ENCODE measurements around the gene PSTK. TPM values are rescaled to one million over a fixed set of nuclear protein-coding genes. Genes with fewer than 3 reads are reported as not detected.

Gene PSTK
- total RNA-seq, 1 experiment from 2014 or later: 12.2 TPM

DNA sequence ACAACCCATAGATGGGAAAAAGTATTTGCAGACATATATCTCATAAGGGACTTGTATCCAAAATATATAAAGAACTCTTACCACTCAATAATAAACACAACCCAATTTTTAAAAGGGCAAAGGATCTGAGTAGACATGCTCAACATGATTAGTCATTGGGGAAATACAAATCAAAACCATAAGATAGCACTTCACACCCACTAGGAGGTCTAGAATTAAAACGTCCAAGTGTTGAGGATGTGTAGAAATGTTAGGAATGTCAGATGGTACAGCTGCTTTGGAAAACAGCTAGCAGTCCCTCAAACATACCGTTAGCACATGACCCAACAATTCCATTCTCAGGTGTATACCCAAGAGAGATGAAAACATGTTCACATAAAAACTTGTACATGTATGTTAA, 8.3 kb downstream of the PSTK start:
- DNase-seq (ENCODE audit: low spot score): no peak
- in situ Hi-C loops (cut with HindIII; ENCODE audit: low sequenced_read_pairs): no loop called here

DNA sequence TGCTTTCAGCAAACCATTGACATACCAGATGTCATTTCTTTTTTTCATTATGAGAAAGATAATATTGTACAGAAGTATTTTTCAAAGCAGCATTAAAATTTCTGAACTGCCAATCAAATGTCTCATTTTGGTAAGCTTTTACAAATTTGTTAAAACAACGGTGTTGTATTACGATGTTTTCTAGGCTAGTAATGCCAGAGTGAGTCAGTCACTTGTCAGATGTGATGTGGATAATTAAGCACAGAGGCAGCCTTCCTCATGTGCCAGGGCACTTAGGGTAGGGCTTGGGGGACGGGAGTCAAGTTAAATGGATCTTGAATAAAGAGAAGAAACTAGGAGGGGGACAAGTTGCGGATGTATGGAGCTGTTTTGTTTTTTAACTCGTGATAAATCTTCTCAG, 10.1 kb downstream of the PSTK start:
- DNase-seq (ENCODE audit: low spot score): no peak
- in situ Hi-C loops (cut with HindIII; ENCODE audit: low sequenced_read_pairs): no loop called here

DNA sequence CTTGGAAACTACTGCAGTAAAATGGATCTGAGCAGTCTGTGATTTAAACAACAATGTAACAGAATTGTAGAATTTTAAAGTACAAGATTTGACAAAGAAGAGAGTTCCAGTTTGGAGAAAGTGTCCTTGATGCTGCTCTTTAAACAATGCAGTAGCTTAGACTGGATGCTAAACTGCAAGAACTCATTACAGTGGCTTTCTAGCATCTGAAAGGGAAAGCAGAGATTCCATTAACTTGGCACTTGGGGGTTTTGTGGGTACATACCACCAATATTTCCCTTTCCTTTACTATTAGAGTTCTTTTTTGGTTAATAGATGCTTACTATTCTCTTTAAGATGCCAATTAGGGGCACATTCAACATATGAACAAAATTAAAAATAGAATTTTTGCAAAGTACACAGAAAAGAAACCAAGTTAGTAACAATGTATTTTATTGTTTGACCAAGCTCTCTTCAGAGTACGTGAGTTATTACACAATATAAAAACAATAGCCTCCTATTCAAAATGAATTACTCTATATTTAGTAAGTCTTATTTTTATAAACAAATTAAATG, 11.9 kb downstream of the PSTK start:
- DNase-seq (ENCODE audit: low spot score): no peak
- in situ Hi-C loops (cut with HindIII; ENCODE audit: low sequenced_read_pairs): no loop called here

DNA sequence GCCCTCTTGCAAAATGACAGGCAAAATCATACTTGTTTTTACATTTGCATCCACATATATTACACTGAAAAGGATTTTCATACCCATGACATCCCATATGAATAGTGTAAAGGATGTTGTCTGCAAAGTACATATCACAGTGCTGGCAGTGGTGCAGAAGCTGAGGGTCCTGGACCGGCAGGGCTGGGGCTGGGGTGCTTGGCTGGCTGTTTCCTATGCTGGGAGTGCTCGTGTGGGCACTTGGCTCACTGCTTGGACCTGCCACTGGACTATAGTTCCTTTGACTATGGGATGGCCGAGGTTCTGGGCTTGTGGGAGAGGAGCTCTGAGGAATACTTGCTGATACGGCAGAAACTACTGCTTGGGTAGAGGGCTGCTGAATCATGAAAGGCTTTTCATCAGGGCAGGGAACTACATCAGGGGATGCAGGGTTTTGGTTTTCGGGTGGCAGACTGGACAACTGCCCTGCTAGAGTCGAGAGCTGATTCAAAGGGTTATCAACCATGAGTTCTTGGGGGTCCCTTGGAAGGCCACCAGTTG, 13.7 kb downstream of the PSTK start:
- DNase-seq (ENCODE audit: low spot score): no peak
- in situ Hi-C loops (cut with HindIII; ENCODE audit: low sequenced_read_pairs): no loop called here

DNA sequence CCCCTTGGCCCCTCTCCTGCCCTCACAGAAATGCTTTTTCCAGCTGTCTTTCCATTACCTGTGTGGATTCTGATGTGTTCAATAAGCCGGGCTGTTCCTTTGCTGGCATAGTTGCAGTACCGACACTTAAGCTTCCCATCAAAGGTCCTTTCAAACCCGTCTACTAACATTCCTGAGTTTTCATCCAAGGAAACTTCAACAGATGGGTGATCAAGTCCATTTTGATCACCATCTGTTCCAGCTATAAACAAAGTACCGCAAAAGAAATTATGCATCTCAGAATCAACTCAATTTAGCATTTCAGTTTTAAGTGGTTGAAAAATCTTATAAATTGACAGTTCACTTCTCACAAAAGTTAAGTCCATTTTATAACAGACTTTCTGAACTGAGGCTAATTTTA, 15.7 kb downstream of the PSTK start:
- DNase-seq (ENCODE audit: low spot score): no peak
- in situ Hi-C loops (cut with HindIII; ENCODE audit: low sequenced_read_pairs): no loop called here

DNA sequence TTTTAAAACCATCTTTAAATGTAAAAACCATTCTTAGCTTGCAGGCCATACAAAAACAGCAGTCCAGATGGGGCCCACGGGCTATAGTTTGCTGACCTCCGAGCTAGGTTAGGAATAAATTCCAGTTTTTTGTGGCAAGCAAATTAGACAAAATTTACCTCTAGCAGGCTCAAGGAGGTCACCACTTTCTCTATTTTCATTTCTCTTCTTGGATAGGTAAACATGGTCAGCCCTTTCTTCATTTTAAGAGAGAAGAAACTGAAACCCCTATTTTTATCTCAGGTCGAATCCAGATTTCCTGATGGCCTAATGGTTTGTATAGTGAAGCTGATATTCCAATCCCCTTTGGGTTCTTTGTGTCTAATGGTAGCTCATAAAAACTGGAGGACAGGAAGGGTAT, 17.7 kb downstream of the PSTK start:
- in situ Hi-C loops (cut with HindIII; ENCODE audit: low sequenced_read_pairs): no loop called here
- no peak for DNase-seq (ENCODE audit: low spot score)

DNA sequence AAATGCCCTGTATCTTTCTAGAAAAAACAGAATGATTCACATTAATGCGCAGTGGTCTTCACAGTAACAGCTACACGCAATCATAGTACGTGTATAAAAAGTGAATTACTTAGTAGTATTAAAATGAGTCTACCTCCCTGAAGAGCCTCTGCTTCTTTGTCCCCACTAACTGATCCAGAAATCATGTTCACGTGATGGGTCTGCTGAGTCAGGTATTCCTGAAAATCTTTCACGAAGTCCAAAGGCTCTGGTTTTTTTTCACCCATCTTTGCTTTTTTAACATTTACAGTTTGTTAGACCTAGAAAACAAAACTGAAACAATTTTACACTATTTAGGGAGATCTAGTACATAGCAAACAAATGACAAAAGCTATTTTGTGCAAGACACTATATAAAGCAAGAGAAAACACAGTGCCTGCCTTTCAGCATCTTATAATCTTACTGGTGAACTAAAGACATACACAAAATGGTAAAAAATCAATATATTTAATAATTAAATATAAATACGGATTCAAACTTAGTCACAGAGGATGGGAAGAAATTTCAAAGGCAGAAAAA, 18.2 kb downstream of the PSTK start:
- no peak for DNase-seq (ENCODE audit: low spot score)
- in situ Hi-C loops (cut with HindIII; ENCODE audit: low sequenced_read_pairs): no loop called here

DNA sequence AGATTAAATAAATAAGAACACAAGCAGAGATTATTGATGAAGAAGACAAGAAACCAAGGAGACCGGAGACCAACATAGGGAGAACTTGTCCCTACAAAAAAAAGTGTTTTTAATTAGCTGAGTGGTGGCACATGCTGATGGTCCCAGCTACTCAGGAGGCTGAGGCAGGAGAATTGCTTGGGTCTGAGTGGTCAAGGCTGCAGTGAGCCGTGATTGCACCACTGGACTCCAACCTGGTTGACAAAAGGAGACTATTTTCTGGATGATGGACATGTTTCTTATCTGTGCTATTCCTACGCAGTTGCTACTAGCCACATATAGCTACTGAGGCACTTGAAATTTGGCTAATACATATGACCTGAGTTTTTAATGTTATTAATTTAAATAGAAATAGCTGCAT, 18.7 kb downstream of the PSTK start:
- in situ Hi-C loops (cut with HindIII; ENCODE audit: low sequenced_read_pairs): no loop called here
- no peak for DNase-seq (ENCODE audit: low spot score)

DNA sequence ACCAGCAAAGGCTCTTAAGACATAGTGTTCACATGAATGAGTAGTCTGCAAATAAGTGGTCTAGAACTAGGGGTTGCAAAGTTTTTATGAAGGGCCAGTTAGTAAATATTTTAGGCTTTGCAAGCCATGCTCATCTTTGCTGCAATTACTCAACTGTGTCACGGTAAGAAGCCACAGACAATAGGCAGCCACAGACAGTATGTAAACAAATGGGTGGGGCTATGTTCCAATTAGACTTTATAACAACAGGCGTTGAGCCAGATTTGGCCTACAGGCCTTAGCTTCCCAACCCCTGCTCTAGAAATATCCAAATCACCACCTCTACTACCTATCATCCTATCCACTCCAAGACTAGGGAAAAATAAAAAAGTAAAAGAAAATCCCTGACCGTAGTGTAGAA, 19.1 kb downstream of the PSTK start:
- in situ Hi-C loops (cut with HindIII; ENCODE audit: low sequenced_read_pairs): no loop called here
- DNase-seq (ENCODE audit: low spot score): no peak

DNA sequence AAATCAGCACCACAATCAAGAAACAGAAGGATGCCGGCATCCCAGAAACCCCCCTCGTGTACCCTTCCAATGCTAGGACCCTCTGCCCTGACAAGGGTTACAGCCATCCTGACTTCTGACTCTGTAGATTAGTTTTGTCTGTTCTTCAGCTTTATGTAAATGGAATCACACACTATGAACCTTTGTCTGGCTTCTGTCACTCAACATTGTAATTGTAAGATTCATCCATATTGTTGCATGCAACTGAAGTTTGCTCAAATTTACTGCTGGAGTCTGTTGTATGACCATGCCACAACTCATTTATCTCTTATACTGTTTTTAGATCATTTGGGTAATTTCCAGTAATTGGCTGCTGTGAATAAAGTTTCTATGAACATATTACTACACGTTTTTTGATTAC, 20.0 kb downstream of the PSTK start:
- no peak for DNase-seq (ENCODE audit: low spot score)
- in situ Hi-C loops (cut with HindIII; ENCODE audit: low sequenced_read_pairs): no loop called here

DNA sequence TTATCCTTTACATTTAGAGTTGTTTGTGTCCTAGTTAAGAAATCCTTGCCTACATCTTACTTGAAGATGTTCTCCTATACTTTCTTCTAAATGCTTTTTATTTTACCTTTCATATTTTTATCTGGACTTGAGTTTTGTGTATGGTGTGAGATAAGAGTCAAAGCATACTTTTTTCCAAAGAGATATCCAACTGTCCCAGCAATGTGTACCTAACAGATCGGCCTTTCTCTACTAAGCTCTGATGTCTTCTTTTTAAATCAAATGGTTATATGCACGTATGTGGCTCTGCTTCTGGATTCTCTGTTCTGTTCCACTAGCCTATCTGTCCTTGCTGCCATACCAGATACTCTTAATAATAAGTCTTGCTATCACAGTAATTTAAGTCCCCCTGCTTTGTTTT, 21.2 kb downstream of the PSTK start:
- DNase-seq (ENCODE audit: low spot score): no peak
- in situ Hi-C loops (cut with HindIII; ENCODE audit: low sequenced_read_pairs): no loop called here

DNA sequence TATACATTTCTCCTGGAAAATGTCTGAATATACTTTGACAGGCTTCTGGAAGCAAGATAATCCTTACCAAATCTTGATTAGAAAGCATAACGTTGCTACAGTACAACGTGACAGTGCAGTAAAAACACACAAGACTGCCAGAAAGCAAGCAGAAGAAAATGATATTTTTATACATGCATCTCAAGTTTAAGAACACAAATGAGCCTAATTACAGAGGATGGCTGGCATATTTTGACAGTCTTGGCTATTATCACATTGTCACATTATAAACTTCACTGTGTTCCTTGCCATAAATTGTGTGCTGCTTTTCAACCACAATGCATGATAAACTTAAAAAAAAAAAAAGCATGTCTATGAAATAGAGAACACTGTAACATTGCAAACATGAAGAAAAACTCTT, 24.1 kb downstream of the PSTK start:
- in situ Hi-C loops (cut with HindIII; ENCODE audit: low sequenced_read_pairs): no loop called here
- no peak for DNase-seq (ENCODE audit: low spot score)

DNA sequence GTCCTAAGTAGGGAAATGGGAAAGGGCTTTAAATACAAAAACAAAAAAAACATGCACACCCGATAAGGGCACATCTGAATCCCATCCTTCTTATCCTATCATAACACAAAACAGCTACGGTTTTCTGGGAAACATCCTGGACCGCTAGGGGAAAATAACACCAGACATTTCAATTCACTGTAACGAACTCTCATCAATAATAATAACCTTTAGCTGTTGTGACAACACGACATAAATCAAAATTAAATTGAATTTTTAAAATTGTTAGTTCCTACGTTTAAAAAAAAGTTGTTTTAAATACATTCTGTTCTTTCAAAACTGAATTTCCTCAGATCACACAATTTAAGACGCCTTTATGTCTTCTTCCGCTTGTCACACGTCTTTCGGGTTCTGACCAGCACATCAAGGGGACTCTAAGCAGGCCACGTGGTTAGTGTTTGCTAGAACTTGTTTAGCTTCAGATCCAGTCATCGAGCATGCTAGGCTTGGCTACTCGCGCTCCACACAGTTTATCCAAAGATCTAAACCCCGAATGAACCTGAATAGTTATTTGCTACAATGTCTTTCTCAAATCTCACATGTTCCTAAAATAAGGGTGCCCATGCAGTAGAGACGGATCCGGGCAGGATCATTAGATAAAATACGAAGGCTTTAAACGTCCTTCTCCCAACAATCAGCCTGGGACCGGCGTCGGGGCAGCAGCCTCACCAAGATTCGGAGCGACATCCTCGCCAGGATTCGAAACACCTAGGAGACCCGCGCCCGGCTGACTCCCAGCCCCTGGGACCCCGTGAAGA, 27.6 kb downstream of the PSTK start:
- in situ Hi-C loops (cut with HindIII; ENCODE audit: low sequenced_read_pairs): no loop called here

DNA sequence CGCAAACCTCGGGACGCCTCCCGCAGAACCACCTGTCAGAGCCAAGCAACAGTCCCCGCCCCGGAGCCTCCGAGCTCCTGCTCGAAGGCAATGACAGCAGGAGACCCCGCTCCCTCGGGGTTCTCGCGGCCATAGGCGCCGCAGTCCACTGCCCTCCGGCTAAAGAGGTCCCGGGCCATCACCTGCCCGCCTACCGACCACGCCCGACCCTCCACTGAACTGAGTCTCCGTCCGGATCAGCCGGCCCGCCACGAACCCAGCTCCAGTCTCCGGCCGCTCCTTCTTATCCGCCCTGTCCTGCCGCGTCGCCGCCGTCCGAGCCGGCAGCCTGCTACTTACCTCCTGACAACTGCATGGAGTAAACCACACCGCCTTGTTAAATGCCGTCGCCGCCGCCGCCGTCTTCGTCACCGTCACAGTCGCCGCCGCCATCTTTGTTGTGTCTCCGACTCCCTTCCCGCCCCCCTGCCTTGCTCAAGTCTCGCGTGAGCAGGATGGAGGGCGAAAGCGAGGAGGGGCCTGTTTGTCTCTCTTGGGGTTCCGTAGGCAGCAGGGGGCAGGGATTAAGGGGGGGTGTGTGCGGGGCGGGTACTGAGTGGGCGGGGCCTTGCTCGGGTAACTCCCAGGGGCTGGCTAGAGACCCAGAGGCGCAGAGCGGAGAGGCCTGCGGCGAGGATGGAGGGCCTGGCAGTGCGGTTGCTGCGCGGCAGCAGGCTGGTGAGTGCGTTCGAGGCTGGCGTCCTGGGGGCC, 28.3 kb downstream of the PSTK start, which contains the start of the genes ACADSB and IKZF5:
ACADSB (plus strand) TSS at position 652 of the 750 bp plus-strand sequence; CDS start at position 676, 24 bp downstream.
IKZF5 (minus strand) TSS at position 441 of the 750 bp plus-strand sequence. CDS start 10,170 bp downstream, outside the sequence.
- in situ Hi-C loops (cut with HindIII; ENCODE audit: low sequenced_read_pairs): no loop called here
- DNase-seq (ENCODE audit: low spot score): peak; percentile 98

More for the DNA sequence above, 27.6 kb downstream of the PSTK start:
- peak; percentile 66 for DNase-seq (ENCODE audit: low spot score)

DNA sequence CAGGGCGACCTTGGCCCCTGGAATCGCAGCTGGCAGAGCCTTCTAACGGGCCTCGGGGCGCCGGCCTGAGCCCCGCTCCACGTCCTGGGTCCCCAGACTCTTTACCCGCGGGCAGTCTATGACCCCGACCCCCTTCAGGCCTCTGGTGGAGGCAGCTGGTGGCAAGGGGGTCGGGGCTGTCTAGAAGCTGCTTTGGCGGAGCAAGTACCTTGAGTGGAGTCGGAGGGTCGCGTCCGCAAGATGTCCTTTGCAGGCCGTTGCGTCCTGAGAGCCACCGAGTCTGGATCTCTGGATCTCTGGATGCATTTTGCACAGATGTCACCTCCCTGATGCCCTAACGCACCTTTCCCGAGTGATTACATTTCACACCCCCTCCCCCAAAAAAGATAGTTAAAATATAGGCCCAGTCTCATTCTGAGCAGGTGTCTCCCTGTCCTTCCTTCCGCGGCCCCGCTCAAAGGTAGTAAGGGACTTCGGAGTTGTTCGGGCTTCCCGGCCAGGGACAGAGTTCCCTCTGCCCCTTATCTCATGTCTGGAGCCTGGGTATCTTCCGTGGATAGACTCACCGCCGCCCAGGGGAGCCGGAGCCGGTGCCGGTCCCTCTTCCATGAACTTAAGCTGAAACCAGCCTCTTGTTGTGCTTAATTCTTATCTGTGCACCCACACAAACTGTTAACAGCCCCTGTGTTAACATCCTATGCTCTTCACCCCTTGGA, 29.1 kb downstream of the PSTK start:
- in situ Hi-C loops (cut with HindIII; ENCODE audit: low sequenced_read_pairs): no loop called here
- DNase-seq (ENCODE audit: low spot score): peak; percentile 41

DNA sequence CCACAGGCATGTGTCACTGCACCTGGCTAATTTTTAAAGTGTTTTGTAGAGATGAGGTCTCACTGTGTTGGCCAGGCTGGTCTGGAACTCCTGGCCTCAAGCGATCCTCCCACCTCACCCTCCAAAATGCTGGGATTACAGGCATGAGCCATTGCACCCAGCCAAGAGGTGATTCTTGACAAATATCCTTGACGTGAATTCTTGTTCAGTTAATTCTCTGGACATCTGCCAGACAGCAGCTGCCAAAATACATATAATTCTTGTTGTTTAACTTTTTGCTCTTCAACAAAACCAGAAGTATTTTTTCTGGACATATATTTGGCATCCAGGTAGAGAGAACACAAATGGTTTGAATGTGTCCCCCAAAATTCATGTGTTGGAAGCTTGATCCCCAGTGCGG, 31.8 kb downstream of the PSTK start:
- DNase-seq (ENCODE audit: low spot score): no peak
- in situ Hi-C loops (cut with HindIII; ENCODE audit: low sequenced_read_pairs): no loop called here

DNA sequence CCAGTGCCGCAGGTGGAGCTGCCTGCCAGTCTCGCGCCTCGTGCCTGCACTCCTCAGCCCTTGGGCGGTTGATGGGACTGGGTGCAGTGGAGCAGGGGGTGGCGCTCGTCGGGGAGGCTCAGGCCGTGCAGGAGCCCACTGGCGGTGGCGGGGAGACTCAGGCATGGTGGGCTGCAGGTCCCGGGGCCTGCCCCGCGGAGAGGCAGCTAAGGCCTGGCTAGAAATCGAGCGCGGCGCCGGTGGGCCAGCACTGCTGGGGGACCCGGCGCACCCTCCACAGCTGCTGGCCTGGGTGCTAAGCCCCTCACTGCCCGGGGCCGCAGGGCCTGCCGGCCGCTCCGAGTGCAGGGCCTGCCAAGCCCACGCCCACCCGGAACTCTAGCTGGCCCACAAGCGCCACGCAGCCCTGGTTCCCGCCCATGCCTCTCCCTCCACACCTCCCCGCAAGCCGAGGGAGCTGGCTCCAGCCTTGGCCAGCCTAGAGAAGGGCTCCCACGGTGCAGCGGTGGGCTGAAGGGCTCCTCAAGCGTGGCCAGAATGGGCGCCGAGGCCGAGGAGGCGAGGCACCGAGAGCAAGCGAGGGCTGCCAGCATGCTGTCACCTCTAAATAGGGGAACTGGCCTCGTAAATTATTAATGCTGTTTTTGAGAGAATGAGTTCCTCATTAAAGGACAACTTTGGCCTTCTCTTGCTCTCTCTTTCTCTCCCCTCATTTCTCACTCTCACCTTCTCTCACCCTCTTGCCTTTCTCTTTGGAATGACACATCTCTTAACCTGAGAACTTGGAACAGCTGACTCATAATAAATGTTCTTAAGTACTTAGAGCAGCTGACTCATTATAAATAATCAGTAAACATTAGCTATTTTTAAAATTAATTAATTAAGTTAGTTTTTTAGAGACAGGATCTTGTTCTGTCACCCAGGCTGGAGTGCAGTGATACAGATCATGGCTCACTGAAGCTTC, 33.5 kb downstream of the PSTK start:
- in situ Hi-C loops (cut with HindIII; ENCODE audit: low sequenced_read_pairs): no loop called here
- no peak for DNase-seq (ENCODE audit: low spot score)

DNA sequence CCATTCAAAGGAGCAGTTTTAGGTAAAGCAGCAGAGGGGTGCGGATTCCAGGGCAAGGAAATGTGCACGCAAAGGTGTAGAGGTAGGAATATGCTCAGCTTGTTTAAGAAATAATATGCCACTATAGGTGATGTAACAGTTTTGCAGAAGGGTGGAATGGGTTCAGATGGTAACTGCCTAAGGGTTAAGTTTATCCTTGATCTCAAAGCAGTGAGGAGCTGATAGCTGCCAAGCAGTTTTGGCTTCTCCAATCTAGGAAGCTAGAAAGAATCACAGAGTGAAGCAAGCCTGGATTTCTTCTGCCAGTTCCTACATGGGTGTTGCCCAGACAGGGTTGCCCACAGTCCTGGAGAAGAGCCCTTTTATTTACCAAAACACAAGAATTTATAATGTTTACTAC, 34.6 kb downstream of the PSTK start:
- DNase-seq (ENCODE audit: low spot score): no peak
- in situ Hi-C loops (cut with HindIII; ENCODE audit: low sequenced_read_pairs): no loop called here
